Measurements from ENCODE around the gene POM121. TPM values are rescaled to one million over a fixed set of nuclear protein-coding genes. Genes with fewer than 3 reads are reported as not detected.
"Not testable (repeated sequence)": the region's sequence is repeated elsewhere in the genome, so short reads cannot be mapped to it uniquely, and the experiment has no call there.

The POM121 gene
- total RNA-seq, 1 experiment from 2014 or later, result 42.2 TPM

GRCh38 chr7:72997447-72997846 lies 72.6 kb downstream of the POM121 start:
- BruUV-seq (replicated peaks); H3K4me3 Mint-ChIP-seq (ENCODE audit: unreplicated experiment); POLR2A ChIA-PET; H3K36me3 Mint-ChIP-seq (ENCODE audit: insufficient read depth, unreplicated experiment); CTCF ChIA-PET; intact Hi-C loops (cut with micrococcal nuclease); H3K27ac Mint-ChIP-seq (ENCODE audit: low read depth, unreplicated experiment); H3K9me3 Mint-ChIP-seq (ENCODE audit: unreplicated experiment); DNase-seq (ENCODE audit: unreplicated experiment); H3K27me3 Mint-ChIP-seq (ENCODE audit: insufficient read depth, unreplicated experiment); H3K4me1 Mint-ChIP-seq (ENCODE audit: insufficient read depth, unreplicated experiment): not testable (repeated sequence)

- H3K9me3 Mint-ChIP-seq (ENCODE audit: unreplicated experiment); POLR2A ChIA-PET; intact Hi-C loops (cut with micrococcal nuclease); H3K4me3 Mint-ChIP-seq (ENCODE audit: unreplicated experiment); H3K27me3 Mint-ChIP-seq (ENCODE audit: insufficient read depth, unreplicated experiment); DNase-seq (ENCODE audit: unreplicated experiment); H3K27ac Mint-ChIP-seq (ENCODE audit: low read depth, unreplicated experiment); CTCF ChIA-PET; H3K36me3 Mint-ChIP-seq (ENCODE audit: insufficient read depth, unreplicated experiment); H3K4me1 Mint-ChIP-seq (ENCODE audit: insufficient read depth, unreplicated experiment): not testable (repeated sequence)
- TSS peak; percentile 3 for BruUV-seq (replicated peaks)
Observed at GRCh38 chr7:72997887-72998468, 73.1 kb downstream of the POM121 start.

Other genes starting within 250 kb of the POM121 start
- gene TYW1B, start 96.9 kb upstream of the POM121 start, total RNA-seq (2022), result 0.93 and 0.98 TPM in 2 replicates
- gene TRIM74, start 44.4 kb downstream of the POM121 start, total RNA-seq (2022), result 0.26 and 1.0 TPM in 2 replicates
- gene SPDYE8, start 104.7 kb downstream of the POM121 start, total RNA-seq (2022), result not detected in 2 replicates
- not detected in 2 replicates for gene SPDYE11, start 132.8 kb downstream of the POM121 start, total RNA-seq (2022)
- gene SPDYE9, start 160.9 kb downstream of the POM121 start, total RNA-seq (2022), result not detected in 2 replicates

All from MCF 10A (cell line).